Stomach (tissue), 9 donors: ENCODE results near the gene CNTD1. TPM values are rescaled to one million over a fixed set of nuclear protein-coding genes. Genes with fewer than 3 reads are reported as not detected.
A peak's percentile ranks its signal among the peaks of the same experiment; 100 is the strongest.

Experiments used
- DNase-seq, 2 donors: peaks; one replicate each; pipeline versions ENCODE4 v3.0.0 to v3.0.0-alpha.2; 2013 to 2019
- H3K27ac ChIP-seq, 5 donors: fragments of 200-600 bp in 4 of 5; sonication (generic) in 4 of 5; one replicate each; pipeline ENCODE4 v1.5.1; 2013 to 2019; ENCODE audit warnings: mild to moderate bottlenecking in 1 of 5, moderate library complexity in 1 of 5
- H3K27me3 ChIP-seq, 3 donors: fragments of 200-600 bp; sonication (generic); one replicate each; pipeline ENCODE4 v1.5.1; 2017 to 2019; ENCODE audit warnings: mixed run types in 1 of 3
- H3K36me3 ChIP-seq, 4 donors: fragments of 200-600 bp; sonication (generic); 1 replicate in 3 of 4; 2 replicates in 1 of 4; pipeline ENCODE4 v1.5.1; 2016 to 2019
- H3K4me1 ChIP-seq, 4 donors: fragments of 200-600 bp; sonication (generic); one replicate each; pipeline ENCODE4 v1.5.1; 2016 to 2019
- H3K4me3 ChIP-seq, 4 donors: fragments of 200-600 bp; sonication (generic) in 3 of 4; one replicate each; pipeline ENCODE4 v1.5.1; 2016 to 2019; ENCODE audit warnings: mild to moderate bottlenecking in 1 of 4
- H3K9me3 ChIP-seq, 4 donors: fragments of 200-600 bp; sonication (generic); one replicate each; pipeline ENCODE4 v1.5.1; 2016 to 2019
- CTCF ChIP-seq, 7 experiments: fragments of 450-650 bp in 4 of 7; fragments of 200-600 bp in 3 of 7; sonication (generic) in 3 of 7; IDR thresholded peaks; one replicate each; pipeline ENCODE4 v1.5.1; 2016 to 2019; ENCODE audit warnings: antibody characterized with exemption in 7 of 7, control low read depth in 2 of 7, mild to moderate bottlenecking in 1 of 7
- EP300 ChIP-seq: sonication (generic); formaldehyde crosslinking; IDR thresholded peaks from one replicate; pipeline ENCODE4 v1.6.1; 2017; ENCODE audit warnings: antibody characterized with exemption
- POLR2A ChIP-seq, 4 donors: fragments of 450-650 bp; IDR thresholded peaks; one replicate each; pipeline ENCODE4 v1.6.1; 2016; ENCODE audit warnings: antibody characterized with exemption in 4 of 4, control low read depth in 2 of 4, mild to moderate bottlenecking in 1 of 4, moderate library complexity in 1 of 4
- POLR2AphosphoS5 ChIP-seq, 3 donors: sonication (generic); formaldehyde crosslinking; IDR thresholded peaks; one replicate each; pipeline ENCODE4 v1.6.1; 2016; ENCODE audit warnings: antibody characterized with exemption in 3 of 3
- WGBS, 5 donors: extraction: QIAGEN DNeasy Blood & Tissue Kit in 3 of 5; methylation state at CpG; one replicate each; pipeline versions ENCODE4 v1.1.5 to v1.1.7; 2013 to 2018; 5-methylcytosine and 5-hydroxymethylcytosine counted together
- intact Hi-C: fragments of 100-400 bp; cut with DNase I; formaldehyde crosslinking; loops from one replicate; pipeline ENCODE4 v1.15.1; 2023; ENCODE audit warnings: low total_unique reads
- polyA plus RNA-seq, 3 donors: library from polyadenylated mRNA; stranded (reverse); fragments of 200-250 nt; gene quantifications; one replicate each; pipeline ENCODE4 v1.2.3, GENCODE V29; 2013
- total RNA-seq, 5 donors: library from RNA; depleted of rRNA; stranded (reverse); fragments of >200 nt; gene quantifications; one replicate each; pipeline versions ENCODE4 v1.1.0 to v1.2.3, GENCODE V29; 2014 to 2016
- donor health status: healthy with polysubstance abuse.
- donor health status: Bipolar disorder and iron deficiency.
- donor health status: healthy.

The CNTD1 gene
- total and polyA plus RNA-seq, 8 donors, result 0.29 to 2.4 (median 1.3) TPM; not detected in 2

- intact Hi-C loops, result no loop called here
- no peak for TF ChIP-seq POLR2AphosphoS5 (IDR thresholded peaks at IDR 0.05)
- no peak for TF ChIP-seq POLR2A (IDR thresholded peaks at IDR 0.05)
- TF ChIP-seq CTCF (IDR thresholded peaks at IDR 0.05), result no peak
- Histone ChIP-seq H3K36me3 (no peaks in the 10 kb centered on the region), H3K4me1 (peaks cover 0 to 35% (median 22%) of the 10 kb centered on the region in 4 donors), H3K9me3 (no peaks in the 10 kb centered on the region), H3K27me3 (no peaks in the 10 kb centered on the region), H3K27ac (no peak overlapping the region), H3K4me3 (no peak overlapping the region)
- WGBS, 5 donors, result 61 to 73% (median 68%) methylated on average over 7 of the region's 7 CpGs
- peak in 1 of 2 donors; percentile 27 for DNase-seq
Measured at GRCh38 chr17:42751628-42752027, 47.0 kb upstream of the CNTD1 start.

- Histone ChIP-seq H3K4me1 (peaks cover 0 to 20% (median 10%) of the 10 kb centered on the region in 4 donors), H3K9me3 (no peaks in the 10 kb centered on the region), H3K27ac (no peak overlapping the region), H3K4me3 (no peak overlapping the region), H3K27me3 (peaks cover 0 to 6% (median 0%) of the 10 kb centered on the region in 3 donors), H3K36me3 (no peaks in the 10 kb centered on the region)
- 78 to 91% (median 83%) methylated on average over 3 of the region's 3 CpGs for WGBS, 5 donors
- DNase-seq, result peak in 1 of 2 donors; percentile 9
- TF ChIP-seq POLR2AphosphoS5 (IDR thresholded peaks at IDR 0.05), result no peak
- no peak for TF ChIP-seq CTCF (IDR thresholded peaks at IDR 0.05)
- no peak for TF ChIP-seq POLR2A (IDR thresholded peaks at IDR 0.05)
- TF ChIP-seq EP300, result no peak
- intact Hi-C loops, result loop anchor here (5.0 kb wide), 1 partner anchor 32 kb away; no protein-coding TSS in a partner anchor
Measured at GRCh38 chr17:42754782-42755181, 43.9 kb upstream of the CNTD1 start.

GRCh38 chr17:42759982-42760651, 38.5 kb upstream of the CNTD1 start:
- H3K36me3 ChIP-seq, result no peaks in the 10 kb centered on the region
- WGBS, 5 donors, result 38 to 53% (median 52%) methylated on average over 10 to 11 of the region's 11 CpGs
- H3K9me3 ChIP-seq, result no peaks in the 10 kb centered on the region
- peaks cover 18 to 30% (median 24%) of the 10 kb centered on the region in 4 donors for H3K4me1 ChIP-seq
- peak in 1 of 2 donors; percentile 34 for DNase-seq
- peak overlapping the region; percentile 55 to 58 (median 57) for H3K4me3 ChIP-seq
- TF ChIP-seq POLR2AphosphoS5 (IDR thresholded peaks at IDR 0.05), result no peak
- TF ChIP-seq EP300, result no peak
- TF ChIP-seq CTCF (IDR thresholded peaks at IDR 0.05), result no peak
- no peak for TF ChIP-seq POLR2A (IDR thresholded peaks at IDR 0.05)
- H3K27me3 ChIP-seq, result peaks cover 0 to 41% (median 19%) of the 10 kb centered on the region in 3 donors
- intact Hi-C loops, result loop anchor here (5.0 kb wide), 1 partner anchor 38 kb away; no protein-coding TSS in a partner anchor
- H3K27ac ChIP-seq, result peak overlapping the region in 4 of 5 donors; percentile 52 to 73 (median 72)

- 2 to 7% (median 5%) methylated on average over 35 to 90 of the region's 92 CpGs for WGBS, 5 donors
- no peak for TF ChIP-seq POLR2A (IDR thresholded peaks at IDR 0.05)
- TF ChIP-seq POLR2AphosphoS5 (IDR thresholded peaks at IDR 0.05), result no peak
- TF ChIP-seq EP300, result no peak
- TF ChIP-seq CTCF (IDR thresholded peaks at IDR 0.05), result no peak
- Histone ChIP-seq H3K27ac (peak within 1 kb of the TSS; percentile 23 to 73 (median 71)), H3K27me3 (peaks cover 0 to 41% (median 19%) of the 10 kb centered on the region in 3 donors), H3K4me3 (peak within 1 kb of the TSS; percentile 55 to 58 (median 57)), H3K36me3 (no peaks in the 10 kb centered on the region), H3K4me1 (peaks cover 18 to 30% (median 24%) of the 10 kb centered on the region in 4 donors), H3K9me3 (no peaks in the 10 kb centered on the region)
- intact Hi-C loops, result no loop called here
- peak; percentile 39 to 83 for DNase-seq
Measured at GRCh38 chr17:42760652-42761581, 37.7 kb upstream of the CNTD1 start, which contains the start of gene RAMP2. TSS of gene RAMP2 (plus strand) at chr17:42761227. CDS start at chr17:42761262, 35 bp downstream.
